HepG2 (cell line): ENCODE data around the gene TSC22D1. TPM values are rescaled to one million over a fixed set of nuclear protein-coding genes. Genes with fewer than 3 reads are reported as not detected.

Experiments used
- ARHGAP35 ChIP-seq: sonication (generic); formaldehyde crosslinking; IDR thresholded peaks from 2 replicates; pipeline ENCODE4 v1.9.0; 2022; ENCODE audit warnings: mild to moderate bottlenecking, inconsistent platforms, moderate library complexity, missing genetic modification reagents, borderline replicate concordance
- BCL6 ChIP-seq: IDR thresholded peaks from 2 replicates; pipeline ENCODE4 v1.6.1; 2016; ENCODE audit warnings: missing genetic modification reagents, missing compliant biosample characterization
- CBX1 ChIP-seq: IDR thresholded peaks from one replicate; pipeline ENCODE4 v1.6.1; 2016; ENCODE audit warnings: antibody characterized with exemption, low read depth
- GATA4 ChIP-seq: sonication (generic); IDR thresholded peaks from 2 replicates; pipeline ENCODE4 v1.6.1; 2016; ENCODE audit warnings: antibody characterized with exemption, low read depth, borderline replicate concordance
- HNRNPK ChIP-seq: fragments of 200-400 bp; formaldehyde crosslinking; IDR thresholded peaks from 2 replicates; pipeline ENCODE4 v1.6.1; 2018; ENCODE audit warnings: low read length, low read depth, moderate library complexity, mild to moderate bottlenecking; ENCODE audit not compliant: poor library complexity, severe bottlenecking
- KDM2A ChIP-seq: sonication (generic); formaldehyde crosslinking; IDR thresholded peaks from 2 replicates; pipeline ENCODE4 v1.4.0; 2020; ENCODE audit warnings: low read depth, missing genetic modification reagents, borderline replicate concordance
- KLF16 ChIP-seq, 2 experiments: sonication (generic) in 1 of 2; formaldehyde crosslinking in 1 of 2; IDR thresholded peaks; 2 replicates each; pipeline versions ENCODE4 v1.6.1 to v1.8.0; 2016 to 2023; ENCODE audit warnings: missing genetic modification reagents in 2 of 2, missing compliant biosample characterization in 1 of 2
- NR1H2 ChIP-seq: sonication (generic); formaldehyde crosslinking; IDR thresholded peaks from 2 replicates; pipeline ENCODE4 v1.8.1; 2022; ENCODE audit warnings: low read depth, missing genetic modification reagents, borderline replicate concordance
- PHF8 ChIP-seq: sonication (generic); formaldehyde crosslinking; IDR thresholded peaks from 2 replicates; pipeline ENCODE4 v1.5.0; 2020; ENCODE audit warnings: missing genetic modification reagents
- SMAD3 ChIP-seq: sonication (generic); formaldehyde crosslinking; IDR thresholded peaks from 2 replicates; pipeline ENCODE4 v1.4.0; 2020; ENCODE audit warnings: missing genetic modification reagents
- SP4 ChIP-seq: sonication (generic); formaldehyde crosslinking; IDR thresholded peaks from 2 replicates; pipeline ENCODE4 v1.8.1; 2023; ENCODE audit warnings: mild to moderate bottlenecking, missing genetic modification reagents
- YY1 ChIP-seq: IDR thresholded peaks from 2 replicates; pipeline ENCODE4 v1.6.1; 2011; ENCODE audit warnings: low read length, low read depth, moderate library complexity, mild to moderate bottlenecking; ENCODE audit not compliant: insufficient read depth, insufficient replicate concordance
- ZBTB7B ChIP-seq: sonication (generic); formaldehyde crosslinking; IDR thresholded peaks from 2 replicates; pipeline ENCODE4 v1.4.0; 2020; ENCODE audit warnings: missing genetic modification reagents
- ZNF138 ChIP-seq: sonication (generic); formaldehyde crosslinking; IDR thresholded peaks from 2 replicates; pipeline ENCODE4 v1.5.0; 2020; ENCODE audit warnings: mild to moderate bottlenecking, low read depth, missing genetic modification reagents
- ZNF557 ChIP-seq: sonication (generic); formaldehyde crosslinking; IDR thresholded peaks from 2 replicates; pipeline ENCODE4 v1.4.0; 2020; ENCODE audit warnings: missing genetic modification reagents
- polyA plus RNA-seq, 8 experiments: library from polyadenylated mRNA; depleted of rRNA in 3 of 8; stranded (reverse) in 7 of 8; unstranded in 1 of 8; fragments of >200 nt; fragmentation: Illumina TruSeq in 4 of 8; extraction: Trizol in 4 of 8; gene quantifications; 2 replicates each; pipeline versions ENCODE4 v1.2.1 to v1.2.3, GENCODE V29; 2011 to 2016; ENCODE audit warnings: low read depth in 4 of 8, missing spikeins in 1 of 8, mixed read lengths in 1 of 8; ENCODE audit not compliant: insufficient read depth in 1 of 8
- total RNA-seq, 5 experiments: library from RNA; depleted of rRNA; stranded (reverse); fragments of >200 nt; fragmentation: Illumina TruSeq; extraction: Trizol; gene quantifications; 2 replicates each; pipeline ENCODE4 v1.2.3, GENCODE V29; 2016; ENCODE audit warnings: low read depth in 1 of 5
- TF ChIP-seq, protein P1 (sequence below): sonication (generic); formaldehyde crosslinking; IDR thresholded peaks from 2 replicates; pipeline ENCODE4 v1.8.0; 2022; ENCODE audit warnings: missing genetic modification reagents, low read depth, mild to moderate bottlenecking, borderline replicate concordance
- TF ChIP-seq, protein P2 (sequence below): sonication (generic); formaldehyde crosslinking; IDR thresholded peaks from 2 replicates; pipeline ENCODE4 v1.9.0; 2021; ENCODE audit warnings: missing genetic modification reagents, borderline replicate concordance
- TF ChIP-seq, protein P3 (sequence below): sonication (generic); formaldehyde crosslinking; IDR thresholded peaks from 2 replicates; pipeline ENCODE4 v1.5.1; 2020; ENCODE audit warnings: mild to moderate bottlenecking, missing genetic modification reagents, moderate library complexity
- TF ChIP-seq, protein P4 (sequence below), 2 experiments: sonication (generic) in 1 of 2; formaldehyde crosslinking in 1 of 2; IDR thresholded peaks; 2 replicates each; pipeline versions ENCODE4 v1.4.0 to v1.6.1; 2018 to 2020; ENCODE audit warnings: missing genetic modification reagents in 2 of 2, borderline replicate concordance in 1 of 2, low read depth in 1 of 2, mild to moderate bottlenecking in 1 of 2, missing biosample characterization in 1 of 2

The TSC22D1 gene
- total and polyA plus RNA-seq, 2 of the 13 experiments (the other 11 are each of a cell fraction or from before 2014, with no cell fraction given) = 18.4 to 35.7 TPM

DNA sequence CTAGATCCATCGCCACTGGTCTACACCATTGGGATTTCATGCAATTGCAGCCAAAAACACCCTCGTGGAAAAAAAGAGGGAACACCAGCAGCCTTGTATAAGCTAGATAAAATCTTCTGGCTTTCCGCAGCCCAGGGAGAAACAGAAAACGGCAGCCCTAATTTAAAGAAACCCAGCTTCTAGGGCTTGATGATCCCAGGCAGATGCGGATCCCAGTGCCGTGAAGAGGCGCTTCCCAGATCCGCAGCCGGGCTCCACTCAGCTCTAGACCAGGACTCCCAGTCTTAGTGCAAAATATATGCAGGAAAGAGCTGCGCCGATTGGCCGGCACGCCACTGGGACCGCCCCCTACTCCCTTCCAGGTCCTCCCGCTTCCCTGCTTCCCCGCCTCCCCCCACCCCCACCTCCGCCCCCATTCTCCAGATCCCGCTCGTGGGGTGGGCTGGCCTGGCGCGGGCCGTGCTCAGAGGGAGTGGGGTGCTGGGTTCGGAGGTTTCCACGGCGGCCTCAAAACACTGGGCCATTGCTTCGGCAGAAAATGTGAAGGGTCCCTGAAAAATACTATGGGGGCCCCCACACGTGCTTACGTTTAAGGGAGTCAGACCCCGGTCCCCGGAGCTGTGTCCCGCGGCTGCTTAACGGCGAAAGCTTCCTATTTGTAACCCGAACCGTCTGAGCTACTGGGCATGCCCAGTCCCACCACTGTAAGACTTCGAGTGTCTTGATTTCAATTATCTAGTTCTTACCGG is 139.4 kb downstream of the TSC22D1 start (continued):
- TF ChIP-seq, protein P1, sequence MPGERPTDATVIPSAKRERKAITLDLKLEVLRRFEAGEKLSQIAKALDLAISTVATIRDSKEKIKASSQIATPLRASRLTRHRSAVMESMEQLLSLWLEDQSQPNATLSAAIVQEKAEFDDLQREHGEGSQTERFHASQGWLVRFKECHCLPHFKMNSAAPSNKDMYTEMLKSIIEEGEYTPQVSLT (CRISPR knock-in tag) = no peak
- TF ChIP-seq YY1 (no peak), ARHGAP35 (no peak), ZNF557 (CRISPR knock-in tag) (no peak), GATA4 (0 out of 2 replicates have a peak, but pooled peaks have one; percentile 38), BCL6 (CRISPR knock-in tag) (0 out of 2 replicates have a peak, but pooled peaks have one; percentile 11), KDM2A (peak; percentile 23; the same call in 1 of the 2 replicates), ZNF138 (CRISPR knock-in tag) (no peak), SP4 (CRISPR knock-in tag) (0 out of 2 replicates have a peak, but pooled peaks have one; percentile 24), SMAD3 (CRISPR knock-in tag) (0 out of 2 replicates have a peak, but pooled peaks have one; percentile 11), ZBTB7B (peak; percentile 31; the same call in 1 of the 2 replicates), NR1H2 (no peak), PHF8 (CRISPR knock-in tag) (peak; percentile 68), HNRNPK (peak; percentile 79), KLF16 (CRISPR knock-in tag; IDR thresholded peaks at IDR 0.05) (0 out of 4 replicates have a peak, but pooled peaks of 1 of the 2 experiments have one; percentile 17), CBX1 (no peak)
- TF ChIP-seq, protein P2, sequence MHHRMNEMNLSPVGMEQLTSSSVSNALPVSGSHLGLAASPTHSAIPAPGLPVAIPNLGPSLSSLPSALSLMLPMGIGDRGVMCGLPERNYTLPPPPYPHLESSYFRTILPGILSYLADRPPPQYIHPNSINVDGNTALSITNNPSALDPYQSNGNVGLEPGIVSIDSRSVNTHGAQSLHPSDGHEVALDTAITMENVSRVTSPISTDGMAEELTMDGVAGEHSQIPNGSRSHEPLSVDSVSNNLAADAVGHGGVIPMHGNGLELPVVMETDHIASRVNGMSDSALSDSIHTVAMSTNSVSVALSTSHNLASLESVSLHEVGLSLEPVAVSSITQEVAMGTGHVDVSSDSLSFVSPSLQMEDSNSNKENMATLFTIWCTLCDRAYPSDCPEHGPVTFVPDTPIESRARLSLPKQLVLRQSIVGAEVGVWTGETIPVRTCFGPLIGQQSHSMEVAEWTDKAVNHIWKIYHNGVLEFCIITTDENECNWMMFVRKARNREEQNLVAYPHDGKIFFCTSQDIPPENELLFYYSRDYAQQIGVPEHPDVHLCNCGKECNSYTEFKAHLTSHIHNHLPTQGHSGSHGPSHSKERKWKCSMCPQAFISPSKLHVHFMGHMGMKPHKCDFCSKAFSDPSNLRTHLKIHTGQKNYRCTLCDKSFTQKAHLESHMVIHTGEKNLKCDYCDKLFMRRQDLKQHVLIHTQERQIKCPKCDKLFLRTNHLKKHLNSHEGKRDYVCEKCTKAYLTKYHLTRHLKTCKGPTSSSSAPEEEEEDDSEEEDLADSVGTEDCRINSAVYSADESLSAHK (CRISPR knock-in tag) = no peak
- TF ChIP-seq, protein P3, sequence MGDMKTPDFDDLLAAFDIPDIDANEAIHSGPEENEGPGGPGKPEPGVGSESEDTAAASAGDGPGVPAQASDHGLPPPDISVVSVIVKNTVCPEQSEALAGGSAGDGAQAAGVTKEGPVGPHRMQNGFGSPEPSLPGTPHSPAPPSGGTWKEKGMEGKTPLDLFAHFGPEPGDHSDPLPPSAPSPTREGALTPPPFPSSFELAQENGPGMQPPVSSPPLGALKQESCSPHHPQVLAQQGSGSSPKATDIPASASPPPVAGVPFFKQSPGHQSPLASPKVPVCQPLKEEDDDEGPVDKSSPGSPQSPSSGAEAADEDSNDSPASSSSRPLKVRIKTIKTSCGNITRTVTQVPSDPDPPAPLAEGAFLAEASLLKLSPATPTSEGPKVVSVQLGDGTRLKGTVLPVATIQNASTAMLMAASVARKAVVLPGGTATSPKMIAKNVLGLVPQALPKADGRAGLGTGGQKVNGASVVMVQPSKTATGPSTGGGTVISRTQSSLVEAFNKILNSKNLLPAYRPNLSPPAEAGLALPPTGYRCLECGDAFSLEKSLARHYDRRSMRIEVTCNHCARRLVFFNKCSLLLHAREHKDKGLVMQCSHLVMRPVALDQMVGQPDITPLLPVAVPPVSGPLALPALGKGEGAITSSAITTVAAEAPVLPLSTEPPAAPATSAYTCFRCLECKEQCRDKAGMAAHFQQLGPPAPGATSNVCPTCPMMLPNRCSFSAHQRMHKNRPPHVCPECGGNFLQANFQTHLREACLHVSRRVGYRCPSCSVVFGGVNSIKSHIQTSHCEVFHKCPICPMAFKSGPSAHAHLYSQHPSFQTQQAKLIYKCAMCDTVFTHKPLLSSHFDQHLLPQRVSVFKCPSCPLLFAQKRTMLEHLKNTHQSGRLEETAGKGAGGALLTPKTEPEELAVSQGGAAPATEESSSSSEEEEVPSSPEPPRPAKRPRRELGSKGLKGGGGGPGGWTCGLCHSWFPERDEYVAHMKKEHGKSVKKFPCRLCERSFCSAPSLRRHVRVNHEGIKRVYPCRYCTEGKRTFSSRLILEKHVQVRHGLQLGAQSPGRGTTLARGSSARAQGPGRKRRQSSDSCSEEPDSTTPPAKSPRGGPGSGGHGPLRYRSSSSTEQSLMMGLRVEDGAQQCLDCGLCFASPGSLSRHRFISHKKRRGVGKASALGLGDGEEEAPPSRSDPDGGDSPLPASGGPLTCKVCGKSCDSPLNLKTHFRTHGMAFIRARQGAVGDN (CRISPR knock-in tag) = peak; percentile 44
- TF ChIP-seq, protein P4, sequence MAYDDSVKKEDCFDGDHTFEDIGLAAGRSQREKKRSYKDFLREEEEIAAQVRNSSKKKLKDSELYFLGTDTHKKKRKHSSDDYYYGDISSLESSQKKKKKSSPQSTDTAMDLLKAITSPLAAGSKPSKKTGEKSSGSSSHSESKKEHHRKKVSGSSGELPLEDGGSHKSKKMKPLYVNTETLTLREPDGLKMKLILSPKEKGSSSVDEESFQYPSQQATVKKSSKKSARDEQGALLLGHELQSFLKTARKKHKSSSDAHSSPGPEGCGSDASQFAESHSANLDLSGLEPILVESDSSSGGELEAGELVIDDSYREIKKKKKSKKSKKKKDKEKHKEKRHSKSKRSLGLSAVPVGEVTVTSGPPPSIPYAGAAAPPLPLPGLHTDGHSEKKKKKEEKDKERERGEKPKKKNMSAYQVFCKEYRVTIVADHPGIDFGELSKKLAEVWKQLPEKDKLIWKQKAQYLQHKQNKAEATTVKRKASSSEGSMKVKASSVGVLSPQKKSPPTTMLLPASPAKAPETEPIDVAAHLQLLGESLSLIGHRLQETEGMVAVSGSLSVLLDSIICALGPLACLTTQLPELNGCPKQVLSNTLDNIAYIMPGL (CRISPR knock-in tag; IDR thresholded peaks at IDR 0.05; ENCODE audit: borderline replicate concordance in 1 of 2, low read depth in 1 of 2) = 0 out of 4 replicates have a peak, but pooled peaks of 1 of the 2 experiments have one; percentile 29
